ENCODE results near the gene C19orf73.

Gene C19orf73

DNA sequence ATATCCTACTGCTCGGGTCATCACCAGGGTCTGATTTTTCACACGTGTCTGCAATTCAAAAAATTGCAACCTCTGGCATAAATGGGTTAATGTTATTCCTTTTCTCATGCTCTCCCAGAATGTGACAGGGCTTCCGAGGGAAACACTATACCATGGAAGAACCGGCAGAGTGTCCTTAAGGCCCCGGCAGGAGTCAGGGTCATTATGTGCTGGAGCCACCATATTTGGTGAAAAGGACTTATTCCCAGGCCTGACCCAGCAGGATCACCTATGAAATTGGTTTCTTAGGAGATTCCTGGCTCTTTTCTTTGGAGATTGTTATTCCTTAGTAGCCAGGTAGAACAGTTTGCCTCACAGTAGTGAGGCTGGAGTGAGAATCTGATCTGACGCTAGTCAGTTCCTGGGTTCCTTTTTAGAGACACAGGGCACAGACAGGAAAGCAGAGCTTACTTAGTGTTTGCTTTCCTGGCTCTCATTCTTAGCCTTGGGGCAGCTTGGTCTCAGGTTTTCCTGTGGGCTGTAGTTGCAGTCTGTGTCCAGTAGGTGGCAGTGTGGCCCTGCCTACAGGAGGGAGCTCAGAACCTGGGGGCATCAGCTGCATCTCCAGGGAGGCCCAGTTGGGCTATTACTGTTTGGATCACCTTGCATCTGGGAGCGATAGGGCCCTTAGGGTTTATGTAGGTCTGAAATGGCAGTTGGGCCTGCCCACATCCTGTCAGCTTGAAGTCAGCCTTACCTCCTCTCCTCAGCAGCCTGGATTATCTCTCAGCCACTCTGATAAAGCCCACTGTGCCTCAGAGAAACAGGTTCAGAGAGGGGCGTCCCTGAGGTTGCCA is 21.3 kb downstream of the C19orf73 start:
- peak; percentile 67 for DNase-seq

DNA sequence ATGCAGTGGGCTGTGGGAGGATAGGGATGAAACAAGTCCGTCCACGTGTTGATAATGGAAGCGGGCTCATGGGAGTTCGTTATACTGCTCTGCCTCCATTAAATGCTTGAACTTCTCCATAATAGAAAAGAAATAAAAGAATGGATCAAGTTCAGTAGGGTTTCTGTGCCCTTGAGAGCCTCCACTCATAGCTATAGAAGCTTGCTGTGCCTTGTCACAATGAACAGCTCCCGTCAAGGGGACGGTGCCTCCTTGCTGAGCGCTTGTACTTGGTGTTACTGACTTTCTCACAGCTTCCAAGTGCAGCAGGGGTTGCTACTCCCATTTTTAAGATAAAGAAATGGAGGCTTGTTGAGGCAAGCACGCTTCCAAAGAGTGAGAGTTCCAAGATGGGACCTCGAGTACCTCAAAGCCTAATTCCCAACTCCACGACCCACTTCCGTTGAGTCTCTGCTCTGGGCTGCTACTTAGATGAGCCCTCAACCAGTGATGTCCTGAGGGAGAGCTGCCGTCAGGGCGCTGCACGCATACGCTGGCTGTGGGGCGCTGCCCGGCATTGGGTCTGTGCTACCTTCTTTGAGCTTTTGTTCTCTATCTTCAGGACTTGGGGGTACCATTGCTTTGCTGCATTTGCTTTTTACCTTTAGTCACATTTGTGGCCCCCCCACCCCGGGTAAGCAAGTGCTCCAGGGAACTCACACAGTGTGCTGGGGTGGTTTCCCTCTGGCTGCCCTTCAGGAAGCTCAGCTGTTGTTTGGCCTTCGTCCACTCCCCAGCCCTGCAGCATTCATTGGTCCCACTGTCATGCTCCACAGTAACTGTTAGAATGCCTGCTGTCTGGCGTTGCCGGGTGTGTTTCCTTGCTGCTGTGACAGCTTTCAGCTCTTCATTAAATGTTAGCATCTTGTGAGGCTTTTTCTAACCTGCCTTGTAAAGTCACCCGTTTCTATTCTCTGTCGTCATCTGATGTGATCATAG is 24.1 kb downstream of the C19orf73 start:
- DNase-seq = no peak

DNA sequence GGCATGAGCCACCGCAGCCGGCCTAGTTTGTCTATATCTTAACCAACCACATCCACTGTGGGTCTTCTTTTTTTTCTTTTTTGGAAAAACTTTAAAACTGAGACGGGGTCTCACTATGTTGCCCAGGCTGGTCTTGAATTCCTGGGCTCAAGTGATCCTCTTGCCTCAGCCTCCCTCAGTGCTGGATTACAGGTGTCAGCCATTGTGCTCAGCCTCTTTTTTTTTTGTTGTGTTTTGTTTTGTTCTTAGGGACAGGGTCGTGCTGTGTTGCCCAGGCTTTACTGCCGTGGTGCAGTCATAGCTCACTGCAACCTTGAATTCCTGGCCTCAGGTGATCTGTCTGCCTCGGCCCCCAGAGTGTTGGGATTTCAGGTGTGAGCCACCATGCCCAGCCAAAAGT is 26.3 kb downstream of the C19orf73 start:
- no peak for DNase-seq

DNA sequence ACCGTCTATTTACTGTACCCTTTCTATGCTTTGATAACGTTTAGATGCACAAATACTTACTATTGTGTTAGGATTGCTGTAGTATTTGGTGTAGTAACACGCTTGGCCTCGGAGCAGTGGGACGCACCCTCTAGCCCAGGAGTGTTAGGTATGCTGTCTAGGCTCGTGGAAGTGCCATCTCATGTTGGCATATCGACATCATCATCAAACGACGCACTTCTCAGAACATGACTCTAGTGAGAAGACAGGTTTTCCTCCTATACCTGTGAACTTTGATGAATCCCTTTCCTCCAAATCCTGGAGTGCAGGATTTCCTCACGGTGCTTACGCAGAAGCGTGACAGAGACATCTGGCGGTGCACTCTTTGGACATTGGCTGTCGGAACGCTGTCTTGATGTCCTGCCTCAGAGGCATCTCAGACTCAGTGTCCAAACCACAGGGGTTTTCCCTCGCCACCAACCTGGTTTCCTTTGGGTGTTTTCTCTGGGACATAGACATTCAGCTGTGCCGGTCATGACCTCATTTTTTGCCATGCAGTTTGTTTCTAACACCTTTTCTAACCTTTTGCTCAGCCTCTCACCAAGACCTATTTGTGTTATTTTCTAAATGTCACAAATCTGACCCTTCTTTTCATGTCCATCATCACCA is 27.4 kb downstream of the C19orf73 start:
- DNase-seq = no peak

DNA sequence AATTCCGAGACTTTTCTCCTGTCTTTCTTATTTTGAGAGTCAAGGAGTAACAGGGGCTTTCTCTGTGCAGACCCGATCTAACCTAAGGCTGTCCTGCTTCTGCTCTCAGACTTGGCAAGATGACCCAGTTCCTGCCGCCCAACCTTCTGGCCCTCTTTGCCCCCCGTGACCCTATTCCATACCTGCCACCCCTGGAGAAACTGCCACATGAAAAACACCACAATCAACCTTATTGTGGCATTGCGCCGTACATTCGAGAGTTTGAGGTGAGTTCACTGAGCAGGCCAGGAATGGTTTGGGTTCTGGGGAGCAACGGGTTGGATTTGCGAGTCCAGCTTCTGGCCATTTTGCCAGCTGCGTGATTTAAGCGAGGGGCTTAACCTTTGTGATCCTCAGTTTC is 32.6 kb downstream of the C19orf73 start:
- no peak for DNase-seq

DNA sequence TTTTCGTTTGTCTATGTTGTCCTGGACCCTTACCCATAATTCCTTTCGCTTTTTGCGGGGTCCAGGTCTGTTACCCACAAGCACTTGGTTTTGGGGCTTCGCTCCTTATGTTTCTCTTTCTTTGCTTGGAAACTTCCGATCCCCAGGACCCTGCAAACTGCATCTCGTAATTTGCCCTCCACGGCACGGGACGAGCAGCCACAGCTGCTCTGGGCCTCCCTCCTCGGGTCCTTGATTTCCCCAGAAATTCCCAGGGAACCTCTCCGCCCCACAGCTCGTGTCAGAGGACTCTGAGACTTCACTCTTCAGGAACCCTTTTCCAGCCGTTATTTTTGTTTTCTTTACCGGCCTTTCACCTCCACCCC is 33.1 kb downstream of the C19orf73 start:
- DNase-seq = no peak

DNA sequence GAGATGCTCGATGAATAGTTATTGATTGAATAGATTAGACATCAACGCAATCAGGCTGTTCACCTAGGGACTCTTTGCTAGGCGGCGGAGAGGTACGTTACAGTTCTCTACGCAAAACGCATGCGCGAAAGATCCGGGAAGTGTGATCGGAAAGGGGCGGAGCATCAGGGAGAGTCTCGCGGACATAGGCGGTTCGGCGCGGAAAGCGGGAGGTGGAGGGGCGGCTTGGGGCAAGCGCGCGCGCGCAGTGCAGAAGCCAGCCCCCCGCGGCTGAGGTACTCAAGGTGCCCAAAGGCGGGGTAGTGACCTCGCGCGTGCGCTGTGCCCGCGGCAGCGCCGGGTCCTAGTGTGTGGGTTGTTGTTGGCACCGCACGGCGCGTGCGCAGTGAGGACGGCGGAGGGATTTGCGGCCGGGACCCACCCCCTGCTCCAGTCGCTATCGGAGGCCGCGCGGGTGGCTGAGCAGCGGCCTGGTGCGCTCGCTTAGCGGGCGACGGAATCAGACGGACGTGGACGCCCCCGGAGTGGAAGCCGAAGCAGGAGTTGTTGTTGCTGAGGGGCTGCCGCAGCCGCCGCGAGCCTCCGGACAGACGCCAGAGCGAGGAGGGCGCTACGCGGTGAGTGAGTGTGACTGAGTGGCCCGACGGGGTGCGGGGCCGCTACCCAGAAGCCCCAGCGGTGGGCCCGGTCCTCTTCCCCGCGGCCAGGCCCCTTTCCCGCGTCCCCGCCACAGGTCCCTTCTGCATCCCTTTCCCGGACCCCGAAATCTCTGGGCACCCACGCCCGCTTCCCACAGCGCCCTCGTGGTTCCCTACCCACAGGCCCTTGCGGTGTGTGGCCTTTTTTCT is 33.7 kb downstream of the C19orf73 start, which contains the start of gene SNRNP70:
Gene SNRNP70 (plus strand): TSS at position 432 of the 848 bp plus-strand sequence. CDS start 964 bp downstream, outside the sequence.
- peak; percentile 99 for DNase-seq

DNA sequence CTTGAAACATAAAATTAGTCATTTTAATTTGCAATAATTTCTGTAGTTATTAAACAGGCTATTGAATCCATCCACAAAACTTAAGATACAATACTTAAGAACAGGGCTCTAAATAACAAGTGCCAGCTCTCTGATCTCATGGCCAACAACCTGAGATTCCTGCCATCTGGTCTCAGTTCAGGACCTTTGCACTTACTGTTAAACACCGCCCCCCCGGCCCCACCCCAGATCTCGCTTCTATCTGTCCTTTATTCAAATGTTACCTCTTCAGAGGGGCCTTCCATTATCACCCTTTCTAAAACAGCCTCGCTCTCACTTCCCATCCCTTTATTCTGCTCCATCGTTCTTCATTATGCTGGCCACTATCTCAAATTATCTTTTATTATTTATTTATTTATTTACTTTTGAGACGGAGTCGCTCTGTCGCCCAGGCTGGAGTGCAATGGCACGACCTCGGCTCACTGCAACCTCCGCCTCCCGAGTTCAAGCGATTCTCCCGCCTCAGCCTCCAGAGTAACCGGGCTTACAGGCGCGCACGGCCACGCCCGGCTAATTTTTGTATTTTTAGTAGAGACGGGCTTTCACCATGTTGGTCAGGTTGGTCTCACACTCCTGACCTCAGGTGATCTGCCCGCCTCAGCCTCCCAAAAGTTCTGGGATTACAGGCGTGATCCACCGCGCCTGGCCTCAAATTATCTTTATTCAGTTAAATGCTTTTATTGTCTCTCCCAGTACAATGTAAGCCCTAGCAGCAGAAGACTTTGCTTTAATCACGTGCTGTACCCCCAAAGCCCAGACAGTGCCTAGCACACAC is 34.5 kb downstream of the C19orf73 start:
- DNase-seq = no peak

DNA sequence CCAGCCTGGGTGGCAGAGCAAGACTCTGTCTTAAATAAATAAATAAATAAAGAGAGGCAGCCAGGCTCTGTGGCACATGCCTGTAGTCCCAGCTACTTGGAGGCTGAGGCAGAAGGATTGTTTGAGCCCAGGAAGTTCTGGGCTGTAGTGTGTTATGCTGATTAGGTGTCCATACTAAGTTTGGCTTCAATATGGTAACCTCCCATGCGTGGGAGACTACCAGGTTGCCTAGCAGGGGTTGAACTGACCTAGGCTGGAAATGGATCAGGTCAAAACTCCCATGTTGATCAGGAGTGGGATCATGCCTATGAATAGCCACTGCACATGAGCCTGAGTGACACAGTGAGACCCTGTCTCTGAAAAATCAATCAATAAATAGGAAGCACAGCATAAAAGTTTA is 37.7 kb downstream of the C19orf73 start:
- DNase-seq = no peak

DNA sequence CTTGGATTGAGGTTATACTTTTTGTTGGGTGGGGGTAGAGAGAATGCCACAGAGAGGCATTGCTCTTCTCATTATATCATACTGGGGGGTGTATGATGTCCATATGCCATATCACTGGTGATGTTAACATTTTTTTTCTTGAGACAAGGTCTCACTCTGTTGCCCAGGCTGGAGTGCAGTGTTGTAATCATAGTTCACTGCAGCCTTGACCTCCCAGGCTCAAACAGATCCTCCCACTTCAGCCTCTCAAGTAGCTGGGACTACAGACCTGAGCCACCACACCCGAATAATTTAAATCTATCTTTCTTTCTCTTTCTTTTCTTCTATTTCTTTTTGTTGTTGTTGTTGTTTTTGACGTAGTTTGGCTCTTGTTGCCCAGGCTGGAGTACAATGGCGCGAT is 38.6 kb downstream of the C19orf73 start:
- DNase-seq = no peak

DNA sequence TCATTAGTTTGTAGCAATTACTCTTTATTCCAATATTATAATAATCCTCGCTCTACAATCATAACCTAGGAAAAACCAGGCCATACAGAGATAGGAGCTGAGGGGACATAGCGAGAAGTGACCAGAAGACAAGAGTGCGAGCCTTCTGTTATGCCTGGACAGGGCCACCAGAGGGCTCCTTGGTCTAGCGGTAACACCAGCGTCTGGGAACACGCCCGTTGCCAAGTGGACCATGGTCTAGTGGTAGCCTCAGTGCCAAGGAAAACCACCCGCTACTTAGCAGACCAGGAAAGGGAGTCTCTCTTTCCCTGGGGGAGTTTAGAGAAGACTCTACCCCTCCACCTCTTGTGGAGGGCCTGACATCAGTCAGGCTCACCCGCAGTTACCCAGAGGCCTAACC is 44.1 kb downstream of the C19orf73 start:
- DNase-seq = peak; percentile 41

DNA sequence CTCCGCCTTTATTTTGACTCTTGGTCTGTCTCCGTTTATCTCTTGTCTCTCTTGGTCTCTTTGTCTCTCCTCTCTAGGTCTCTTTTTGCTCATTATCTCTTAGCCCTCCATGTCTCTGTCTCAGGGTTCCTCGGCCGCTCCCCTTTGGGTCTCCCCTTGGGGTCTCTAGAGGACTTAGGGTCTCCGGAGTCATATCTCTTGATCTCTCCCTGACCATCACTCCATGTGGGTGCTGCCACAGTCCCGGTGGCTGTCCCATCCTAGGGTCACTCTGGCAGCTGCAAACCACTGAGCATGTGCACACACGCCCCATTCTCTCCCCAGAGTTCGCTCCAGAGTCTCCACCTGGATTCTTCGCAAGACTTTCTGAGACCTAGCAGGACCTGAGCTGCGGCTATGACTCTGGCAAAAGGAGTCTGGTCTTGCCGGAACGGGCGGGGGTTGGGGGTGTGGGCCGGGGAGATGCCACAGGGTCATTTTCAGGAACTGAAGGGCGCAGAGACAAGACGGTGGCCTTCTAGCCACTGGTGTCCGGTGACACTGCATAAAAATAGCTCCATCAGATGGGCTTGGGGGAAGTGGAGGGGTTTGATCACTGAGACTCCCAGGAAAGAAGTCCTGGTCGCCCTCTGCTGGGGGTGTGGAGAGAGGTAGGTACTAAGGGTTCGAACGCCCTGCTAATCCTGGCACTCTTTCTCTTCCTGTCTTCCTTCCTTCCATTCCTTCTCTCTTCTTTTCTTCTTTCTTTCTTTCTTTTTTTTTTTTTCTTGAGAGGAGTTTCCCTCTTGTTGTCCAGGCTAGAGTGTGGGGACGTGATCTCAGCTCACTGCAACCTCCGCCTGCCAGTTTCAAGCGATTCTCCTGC is 45.2 kb downstream of the C19orf73 start:
- no peak for DNase-seq

DNA sequence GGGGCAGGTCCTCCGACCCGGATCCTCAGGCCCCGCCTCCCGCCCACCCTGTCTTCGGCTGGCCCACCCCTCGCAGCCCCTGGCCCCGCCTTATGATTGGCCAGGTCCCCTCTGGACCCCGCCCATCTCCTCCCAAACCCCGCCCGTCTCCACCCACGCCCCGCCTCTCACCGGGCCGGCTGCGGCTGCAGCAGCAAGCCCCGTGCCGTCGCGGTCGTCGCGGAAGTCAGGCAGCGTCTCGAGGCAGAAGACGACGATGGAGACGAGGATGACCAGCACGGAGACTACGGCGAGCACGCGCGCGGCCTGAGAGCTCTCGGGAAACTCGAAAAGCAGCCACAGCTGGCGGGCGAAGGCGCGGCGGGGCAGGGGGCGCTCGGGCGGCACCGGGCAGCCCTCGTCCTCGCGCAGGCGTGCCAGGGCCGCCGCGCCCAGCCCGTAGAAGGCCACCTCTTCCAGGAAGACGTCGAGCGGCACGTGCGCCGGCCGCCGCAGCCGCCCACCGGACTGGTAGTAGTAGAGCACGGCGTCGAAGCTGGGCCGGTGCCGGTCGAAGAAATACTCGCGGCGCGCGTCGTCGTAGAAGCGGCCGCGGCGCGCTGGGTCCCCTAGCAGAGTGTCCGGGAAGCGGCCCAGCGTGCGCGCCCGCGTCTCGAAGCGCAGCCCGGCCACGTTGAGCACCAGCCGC is 46.9 kb downstream of the C19orf73 start:
- no peak for DNase-seq

DNA sequence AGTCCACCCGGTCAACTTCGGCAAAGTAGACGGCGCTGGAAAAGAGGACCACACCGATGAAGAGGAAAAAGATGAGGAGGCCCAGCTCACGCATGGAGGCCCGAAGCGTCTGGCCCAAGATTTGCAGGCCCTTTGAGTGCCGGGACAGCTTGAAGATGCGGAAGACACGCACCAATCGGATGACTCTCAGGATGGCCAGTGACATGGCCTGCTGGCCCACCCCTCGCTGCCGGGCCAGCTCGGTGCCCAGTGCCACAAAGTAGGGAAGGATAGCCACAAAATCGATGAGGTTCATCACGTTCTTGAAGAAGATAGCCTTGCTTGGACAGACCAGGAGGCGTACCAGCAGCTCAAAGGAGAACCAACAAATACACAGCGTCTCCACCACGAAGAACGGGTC is 48.5 kb downstream of the C19orf73 start:
- DNase-seq = no peak

DNA sequence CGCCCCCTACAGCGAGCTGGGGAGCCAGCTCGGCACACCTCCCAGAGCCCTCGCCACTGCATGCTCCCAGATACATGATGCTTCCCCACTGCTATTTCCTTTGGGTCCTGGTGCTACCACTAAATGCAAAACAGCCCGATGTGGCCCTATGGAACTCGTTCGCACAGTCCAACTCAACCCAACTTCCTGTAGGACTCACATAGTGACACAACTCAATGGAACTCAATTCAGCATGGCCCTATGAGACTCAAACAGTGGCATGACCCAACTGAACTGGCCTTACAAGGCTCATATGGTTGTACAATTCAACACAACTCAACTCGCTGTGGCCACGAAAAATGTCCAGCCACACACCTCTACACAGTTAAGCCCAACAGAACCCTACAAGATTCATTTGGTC is 49.9 kb downstream of the C19orf73 start:
- DNase-seq = no peak
